HEK293 (cell line): ENCODE results near the gene CSF2.

Experiments
- CTCF ChIA-PET: fragments of 350-600 bp; formaldehyde crosslinking; extraction: SDS; loops from one replicate; lab custom pipeline; 2021; ENCODE audit warnings: antibody characterized with exemption; lab: Yijun Ruan, JAX
- POLR2A ChIA-PET: fragments of 300-600 bp; formaldehyde crosslinking; extraction: SDS; loops from one replicate; lab custom pipeline; 2020; ENCODE audit warnings: antibody characterized with exemption, inconsistent platforms; lab: Yijun Ruan, JAX
- H3K27ac ChIP-seq: fragments of 200-500 bp; sonication (Bioruptor generic); 2 replicates; pipeline ENCODE4 v1.5.1; 2014; ENCODE audit warnings: low read depth, low read length, control low read depth, inconsistent platforms; ENCODE audit errors: extremely low read depth
- H3K36me3 ChIP-seq, 2 experiments: fragments of 200-500 bp in 1 of 2; sonication (Bioruptor generic) in 1 of 2; 1 replicate in 1 of 2; 2 replicates in 1 of 2; pipeline ENCODE4 v1.5.1; 2014 to 2017; ENCODE audit warnings: inconsistent platforms in 2 of 2, low read length in 2 of 2; ENCODE audit not compliant: control insufficient read depth in 2 of 2, insufficient read depth in 1 of 2
- H3K4me1 ChIP-seq: fragments of 200-500 bp; sonication (Bioruptor generic); 2 replicates; pipeline ENCODE4 v1.5.1; 2014; ENCODE audit warnings: mild to moderate bottlenecking, low read length, inconsistent platforms; ENCODE audit not compliant: control insufficient read depth, insufficient read depth
- H3K4me3 ChIP-seq: 2 replicates; pipeline ENCODE4 v1.5.1; 2011; ENCODE audit warnings: low read depth, mild to moderate bottlenecking, control low read depth, low read length, moderate library complexity
- H3K9me3 ChIP-seq: fragments of 200-500 bp; sonication (Bioruptor generic); 2 replicates; pipeline ENCODE4 v1.5.1; 2014; ENCODE audit warnings: low read depth, low read length, inconsistent platforms; ENCODE audit not compliant: control insufficient read depth, insufficient read depth
- GLIS1 ChIP-seq: fragments of 450-650 bp; formaldehyde crosslinking; IDR thresholded peaks from 2 replicates; pipeline ENCODE4 v1.5.1; 2016; ENCODE audit warnings: missing biosample characterization, missing genetic modification characterization
- SP2 ChIP-seq: fragments of 450-650 bp; formaldehyde crosslinking; IDR thresholded peaks from 2 replicates; pipeline ENCODE4 v1.5.1; 2016; ENCODE audit warnings: missing biosample characterization, missing genetic modification characterization
- SP3 ChIP-seq: fragments of 450-650 bp; formaldehyde crosslinking; IDR thresholded peaks from 2 replicates; pipeline ENCODE4 v1.5.1; 2016; ENCODE audit warnings: missing biosample characterization, missing genetic modification characterization
- ZBTB8A ChIP-seq: fragments of 450-650 bp; formaldehyde crosslinking; IDR thresholded peaks from 2 replicates; pipeline ENCODE4 v1.5.1; 2016; ENCODE audit warnings: missing biosample characterization, missing genetic modification characterization
- ZFP37 ChIP-seq: fragments of 450-650 bp; formaldehyde crosslinking; IDR thresholded peaks from 2 replicates; pipeline ENCODE4 v1.5.1; 2016; ENCODE audit warnings: missing biosample characterization, missing genetic modification characterization
- ZFP41 ChIP-seq: fragments of 450-650 bp; formaldehyde crosslinking; IDR thresholded peaks from 2 replicates; pipeline ENCODE4 v1.5.1; 2016; ENCODE audit warnings: missing biosample characterization, missing genetic modification characterization, borderline replicate concordance
- ZNF140 ChIP-seq: fragments of 450-650 bp; formaldehyde crosslinking; IDR thresholded peaks from 2 replicates; pipeline ENCODE4 v1.5.1; 2016; ENCODE audit warnings: missing biosample characterization, missing genetic modification characterization
- ZNF2 ChIP-seq: fragments of 450-650 bp; formaldehyde crosslinking; IDR thresholded peaks from 2 replicates; pipeline ENCODE4 v1.5.1; 2016; ENCODE audit warnings: missing biosample characterization, missing genetic modification characterization
- ZNF202 ChIP-seq: fragments of 450-650 bp; formaldehyde crosslinking; IDR thresholded peaks from 2 replicates; pipeline ENCODE4 v1.5.1; 2016; ENCODE audit warnings: missing biosample characterization, missing genetic modification characterization, borderline replicate concordance
- ZNF335 ChIP-seq: fragments of 450-650 bp; formaldehyde crosslinking; conservative IDR thresholded peaks from 2 replicates; pipeline ENCODE4 v1.5.1; 2016; ENCODE audit warnings: missing biosample characterization, missing genetic modification characterization
- ZNF350 ChIP-seq: fragments of 450-650 bp; formaldehyde crosslinking; IDR thresholded peaks from 2 replicates; pipeline ENCODE4 v1.5.0; 2017; ENCODE audit warnings: missing biosample characterization, mild to moderate bottlenecking, missing genetic modification characterization
- ZNF354C ChIP-seq: fragments of 450-650 bp; formaldehyde crosslinking; IDR thresholded peaks from 2 replicates; pipeline ENCODE4 v1.5.1; 2016; ENCODE audit warnings: missing biosample characterization, missing genetic modification characterization, low read depth, borderline replicate concordance
- ZNF391 ChIP-seq: fragments of 450-650 bp; formaldehyde crosslinking; IDR thresholded peaks from 2 replicates; pipeline ENCODE4 v1.5.1; 2016; ENCODE audit warnings: low read depth, missing biosample characterization, missing genetic modification characterization, borderline replicate concordance
- ZNF473 ChIP-seq: fragments of 450-650 bp; formaldehyde crosslinking; IDR thresholded peaks from 2 replicates; pipeline ENCODE4 v1.5.1; 2017; ENCODE audit warnings: missing biosample characterization, missing genetic modification characterization
- ZNF549 ChIP-seq: fragments of 450-650 bp; IDR thresholded peaks from 2 replicates; pipeline ENCODE4 v1.5.1; 2018; ENCODE audit warnings: missing biosample characterization, missing genetic modification characterization, mild to moderate bottlenecking, inconsistent platforms, moderate library complexity
- ZNF560 ChIP-seq: fragments of 450-650 bp; formaldehyde crosslinking; IDR thresholded peaks from 2 replicates; pipeline ENCODE4 v1.5.1; 2017; ENCODE audit warnings: missing biosample characterization, missing genetic modification characterization, borderline replicate concordance
- ZNF561 ChIP-seq: fragments of 450-650 bp; IDR thresholded peaks from 2 replicates; pipeline ENCODE4 v1.5.1; 2018; ENCODE audit warnings: missing biosample characterization, missing genetic modification characterization, borderline replicate concordance
- ZNF624 ChIP-seq: fragments of 450-650 bp; formaldehyde crosslinking; IDR thresholded peaks from 2 replicates; pipeline ENCODE4 v1.5.1; 2017; ENCODE audit warnings: missing biosample characterization, missing genetic modification characterization
- ZNF629 ChIP-seq: fragments of 450-650 bp; formaldehyde crosslinking; IDR thresholded peaks from 2 replicates; pipeline ENCODE4 v1.5.1; 2017; ENCODE audit warnings: missing biosample characterization, missing genetic modification characterization
- ZNF654 ChIP-seq: fragments of 450-650 bp; formaldehyde crosslinking; IDR thresholded peaks from 2 replicates; pipeline ENCODE4 v1.5.1; 2016; ENCODE audit warnings: low read depth, missing biosample characterization, missing genetic modification characterization
- ZNF660 ChIP-seq: fragments of 450-650 bp; IDR thresholded peaks from 2 replicates; pipeline ENCODE4 v1.5.1; 2018; ENCODE audit warnings: missing biosample characterization, mild to moderate bottlenecking, missing genetic modification characterization
- ZNF677 ChIP-seq: fragments of 450-650 bp; IDR thresholded peaks from 2 replicates; pipeline ENCODE4 v1.5.0; 2018; ENCODE audit warnings: missing biosample characterization, mild to moderate bottlenecking, missing genetic modification characterization, moderate library complexity
- TF ChIP-seq, protein P1 (sequence below): fragments of 450-650 bp; formaldehyde crosslinking; IDR thresholded peaks from 2 replicates; pipeline ENCODE4 v1.5.1; 2016; ENCODE audit warnings: missing biosample characterization, missing genetic modification characterization, borderline replicate concordance
- TF ChIP-seq, protein P2 (sequence below): fragments of 450-650 bp; formaldehyde crosslinking; IDR thresholded peaks from 2 replicates; pipeline ENCODE4 v1.5.0; 2017; ENCODE audit warnings: missing biosample characterization, missing genetic modification characterization, borderline replicate concordance
- TF ChIP-seq, protein P3 (sequence below): fragments of 450-650 bp; formaldehyde crosslinking; IDR thresholded peaks from 2 replicates; pipeline ENCODE4 v1.5.1; 2016; ENCODE audit warnings: missing biosample characterization, missing genetic modification characterization
- TF ChIP-seq, protein P4 (sequence below): fragments of 450-650 bp; formaldehyde crosslinking; IDR thresholded peaks from 2 replicates; pipeline ENCODE4 v1.5.1; 2016; ENCODE audit warnings: missing biosample characterization, missing genetic modification characterization
- TF ChIP-seq, protein P5 (sequence below): fragments of 450-650 bp; formaldehyde crosslinking; IDR thresholded peaks from 2 replicates; pipeline ENCODE4 v1.5.1; 2016; ENCODE audit warnings: missing biosample characterization, missing genetic modification characterization

The CSF2 gene

DNA sequence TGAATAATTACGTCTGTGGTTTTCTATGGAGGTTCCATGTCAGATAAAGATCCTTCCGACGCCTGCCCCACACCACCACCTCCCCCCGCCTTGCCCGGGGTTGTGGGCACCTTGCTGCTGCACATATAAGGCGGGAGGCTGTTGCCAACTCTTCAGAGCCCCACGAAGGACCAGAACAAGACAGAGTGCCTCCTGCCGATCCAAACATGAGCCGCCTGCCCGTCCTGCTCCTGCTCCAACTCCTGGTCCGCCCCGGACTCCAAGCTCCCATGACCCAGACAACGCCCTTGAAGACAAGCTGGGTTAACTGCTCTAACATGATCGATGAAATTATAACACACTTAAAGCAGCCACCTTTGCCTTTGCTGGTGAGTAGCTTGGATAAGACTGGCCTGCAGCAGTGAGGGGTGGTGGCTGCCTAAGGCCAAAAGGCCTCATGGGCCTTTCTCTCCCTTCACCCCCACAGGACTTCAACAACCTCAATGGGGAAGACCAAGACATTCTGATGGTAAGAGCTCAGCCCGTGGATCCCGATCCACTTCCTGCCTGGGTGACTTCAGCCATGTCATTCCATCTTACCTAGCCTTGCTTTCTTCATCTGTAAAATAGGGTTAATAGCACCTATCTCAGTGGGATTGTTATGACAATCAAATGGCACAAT, 13.0 kb upstream of the CSF2 start, which contains the start of gene IL3:
TSS of gene IL3 (plus strand) at position 155 of the 661 bp plus-strand sequence. CDS start at position 207, 52 bp downstream.
- POLR2A ChIA-PET = no interaction called here
- Histone ChIP-seq H3K9me3 (no peaks in the 10 kb centered on the region), H3K36me3 (no peaks in the 10 kb centered on the region), H3K27ac (no peak within 1 kb of the TSS), H3K4me3 (no peak within 1 kb of the TSS), H3K4me1 (no peaks in the 10 kb centered on the region)
- CTCF ChIA-PET = interaction anchor here (0.6 to 5.0 kb wide), 6 partner anchors 120 to 638 kb away, joined by 3 to 42 read pairs (median 3); no protein-coding TSS in a partner anchor
- TF ChIP-seq, protein P1, sequence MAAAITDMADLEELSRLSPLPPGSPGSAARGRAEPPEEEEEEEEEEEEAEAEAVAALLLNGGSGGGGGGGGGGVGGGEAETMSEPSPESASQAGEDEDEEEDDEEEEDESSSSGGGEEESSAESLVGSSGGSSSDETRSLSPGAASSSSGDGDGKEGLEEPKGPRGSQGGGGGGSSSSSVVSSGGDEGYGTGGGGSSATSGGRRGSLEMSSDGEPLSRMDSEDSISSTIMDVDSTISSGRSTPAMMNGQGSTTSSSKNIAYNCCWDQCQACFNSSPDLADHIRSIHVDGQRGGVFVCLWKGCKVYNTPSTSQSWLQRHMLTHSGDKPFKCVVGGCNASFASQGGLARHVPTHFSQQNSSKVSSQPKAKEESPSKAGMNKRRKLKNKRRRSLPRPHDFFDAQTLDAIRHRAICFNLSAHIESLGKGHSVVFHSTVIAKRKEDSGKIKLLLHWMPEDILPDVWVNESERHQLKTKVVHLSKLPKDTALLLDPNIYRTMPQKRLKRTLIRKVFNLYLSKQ = no peak
- TF ChIP-seq, protein P2, sequence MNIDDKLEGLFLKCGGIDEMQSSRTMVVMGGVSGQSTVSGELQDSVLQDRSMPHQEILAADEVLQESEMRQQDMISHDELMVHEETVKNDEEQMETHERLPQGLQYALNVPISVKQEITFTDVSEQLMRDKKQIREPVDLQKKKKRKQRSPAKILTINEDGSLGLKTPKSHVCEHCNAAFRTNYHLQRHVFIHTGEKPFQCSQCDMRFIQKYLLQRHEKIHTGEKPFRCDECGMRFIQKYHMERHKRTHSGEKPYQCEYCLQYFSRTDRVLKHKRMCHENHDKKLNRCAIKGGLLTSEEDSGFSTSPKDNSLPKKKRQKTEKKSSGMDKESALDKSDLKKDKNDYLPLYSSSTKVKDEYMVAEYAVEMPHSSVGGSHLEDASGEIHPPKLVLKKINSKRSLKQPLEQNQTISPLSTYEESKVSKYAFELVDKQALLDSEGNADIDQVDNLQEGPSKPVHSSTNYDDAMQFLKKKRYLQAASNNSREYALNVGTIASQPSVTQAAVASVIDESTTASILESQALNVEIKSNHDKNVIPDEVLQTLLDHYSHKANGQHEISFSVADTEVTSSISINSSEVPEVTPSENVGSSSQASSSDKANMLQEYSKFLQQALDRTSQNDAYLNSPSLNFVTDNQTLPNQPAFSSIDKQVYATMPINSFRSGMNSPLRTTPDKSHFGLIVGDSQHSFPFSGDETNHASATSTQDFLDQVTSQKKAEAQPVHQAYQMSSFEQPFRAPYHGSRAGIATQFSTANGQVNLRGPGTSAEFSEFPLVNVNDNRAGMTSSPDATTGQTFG (tag by site-specific recombination) = no peak
- no peak for TF ChIP-seq ZNF202 (tag by site-specific recombination)
- TF ChIP-seq ZNF473 (tag by site-specific recombination) = no peak
- no peak for TF ChIP-seq ZNF549
- no peak for TF ChIP-seq ZNF335
- no peak for TF ChIP-seq ZNF660 (tag by site-specific recombination)
- TF ChIP-seq ZNF350 (tag by site-specific recombination) = no peak
- TF ChIP-seq ZFP41 (tag by site-specific recombination) = no peak
- TF ChIP-seq ZNF629 (tag by site-specific recombination) = no peak
- TF ChIP-seq ZNF140 (tag by site-specific recombination) = no peak
- no peak for TF ChIP-seq ZNF354C
- no peak for TF ChIP-seq ZNF677 (tag by site-specific recombination)
- TF ChIP-seq GLIS1 (tag by site-specific recombination) = no peak
- TF ChIP-seq ZNF624 (tag by site-specific recombination) = no peak
- TF ChIP-seq ZNF561 (tag by site-specific recombination) = no peak
- no peak for TF ChIP-seq ZNF560 (tag by site-specific recombination)
- TF ChIP-seq, protein P3, sequence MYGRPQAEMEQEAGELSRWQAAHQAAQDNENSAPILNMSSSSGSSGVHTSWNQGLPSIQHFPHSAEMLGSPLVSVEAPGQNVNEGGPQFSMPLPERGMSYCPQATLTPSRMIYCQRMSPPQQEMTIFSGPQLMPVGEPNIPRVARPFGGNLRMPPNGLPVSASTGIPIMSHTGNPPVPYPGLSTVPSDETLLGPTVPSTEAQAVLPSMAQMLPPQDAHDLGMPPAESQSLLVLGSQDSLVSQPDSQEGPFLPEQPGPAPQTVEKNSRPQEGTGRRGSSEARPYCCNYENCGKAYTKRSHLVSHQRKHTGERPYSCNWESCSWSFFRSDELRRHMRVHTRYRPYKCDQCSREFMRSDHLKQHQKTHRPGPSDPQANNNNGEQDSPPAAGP = no peak
- TF ChIP-seq SP2 (tag by site-specific recombination) = no peak

DNA sequence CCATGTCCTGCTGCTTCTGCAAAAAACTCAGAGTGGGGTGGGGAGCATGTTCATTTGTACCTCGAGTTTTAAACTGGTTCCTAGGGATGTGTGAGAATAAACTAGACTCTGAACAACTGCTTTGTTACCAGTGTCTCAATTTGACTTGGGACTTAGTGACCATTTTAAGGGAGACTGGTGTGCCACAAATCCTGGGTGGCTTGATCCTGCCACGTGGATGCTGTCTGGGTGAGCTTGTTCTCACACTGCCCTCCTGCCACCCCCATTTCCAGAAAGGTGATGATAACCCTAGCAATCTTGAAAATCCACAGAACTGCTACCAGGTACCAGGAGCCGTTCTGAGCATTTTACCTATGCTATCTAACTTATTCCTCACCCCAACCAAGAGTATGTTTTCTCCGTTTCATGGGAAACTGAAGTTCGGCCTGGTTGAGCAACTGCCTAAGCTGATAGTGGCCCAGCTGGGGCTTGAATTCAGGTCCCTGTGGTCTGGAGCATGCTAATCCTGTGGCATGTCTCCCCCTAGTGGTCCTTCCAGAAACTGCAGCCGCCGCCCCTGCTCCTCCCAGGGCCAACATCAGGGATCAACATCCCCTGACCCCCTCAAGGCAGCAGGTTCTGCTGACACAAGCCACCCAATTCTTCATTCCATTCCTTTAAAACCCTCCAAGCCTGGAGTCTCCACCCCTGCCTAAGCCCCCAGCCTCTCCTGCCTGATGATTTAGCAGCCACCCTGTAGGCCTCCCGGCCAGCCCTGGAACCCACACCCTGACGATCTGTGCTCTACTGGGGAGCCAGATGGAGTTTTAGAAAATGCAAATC, 10.3 kb upstream of the CSF2 start:
- Histone ChIP-seq H3K4me3 (no peak overlapping the region), H3K27ac (no peak overlapping the region), H3K36me3 (no peaks in the 10 kb centered on the region), H3K4me1 (no peaks in the 10 kb centered on the region), H3K9me3 (no peaks in the 10 kb centered on the region)
- ChIA-PET CTCF (interaction anchor here (0.5 to 5.0 kb wide), 39 partner anchors 9 to 645 kb away, joined by 3 to 42 read pairs (median 4); no protein-coding TSS in a partner anchor), POLR2A (no interaction called here)
- TF ChIP-seq ZNF654 (tag by site-specific recombination) (peak; percentile 76), SP3 (tag by site-specific recombination) (no peak), ZFP37 (tag by site-specific recombination) (0 out of 2 replicates have a peak, but pooled peaks have one; percentile 36), ZNF2 (tag by site-specific recombination) (0 out of 2 replicates have a peak, but pooled peaks have one; percentile 36), ZBTB8A (tag by site-specific recombination) (no peak), ZNF391 (tag by site-specific recombination) (no peak), ZNF335 (peak; percentile 45; the same call in 1 of the 2 replicates)
- TF ChIP-seq, protein P4, sequence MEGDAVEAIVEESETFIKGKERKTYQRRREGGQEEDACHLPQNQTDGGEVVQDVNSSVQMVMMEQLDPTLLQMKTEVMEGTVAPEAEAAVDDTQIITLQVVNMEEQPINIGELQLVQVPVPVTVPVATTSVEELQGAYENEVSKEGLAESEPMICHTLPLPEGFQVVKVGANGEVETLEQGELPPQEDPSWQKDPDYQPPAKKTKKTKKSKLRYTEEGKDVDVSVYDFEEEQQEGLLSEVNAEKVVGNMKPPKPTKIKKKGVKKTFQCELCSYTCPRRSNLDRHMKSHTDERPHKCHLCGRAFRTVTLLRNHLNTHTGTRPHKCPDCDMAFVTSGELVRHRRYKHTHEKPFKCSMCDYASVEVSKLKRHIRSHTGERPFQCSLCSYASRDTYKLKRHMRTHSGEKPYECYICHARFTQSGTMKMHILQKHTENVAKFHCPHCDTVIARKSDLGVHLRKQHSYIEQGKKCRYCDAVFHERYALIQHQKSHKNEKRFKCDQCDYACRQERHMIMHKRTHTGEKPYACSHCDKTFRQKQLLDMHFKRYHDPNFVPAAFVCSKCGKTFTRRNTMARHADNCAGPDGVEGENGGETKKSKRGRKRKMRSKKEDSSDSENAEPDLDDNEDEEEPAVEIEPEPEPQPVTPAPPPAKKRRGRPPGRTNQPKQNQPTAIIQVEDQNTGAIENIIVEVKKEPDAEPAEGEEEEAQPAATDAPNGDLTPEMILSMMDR (tag by site-specific recombination) = peak; percentile 88
- TF ChIP-seq, protein P5, sequence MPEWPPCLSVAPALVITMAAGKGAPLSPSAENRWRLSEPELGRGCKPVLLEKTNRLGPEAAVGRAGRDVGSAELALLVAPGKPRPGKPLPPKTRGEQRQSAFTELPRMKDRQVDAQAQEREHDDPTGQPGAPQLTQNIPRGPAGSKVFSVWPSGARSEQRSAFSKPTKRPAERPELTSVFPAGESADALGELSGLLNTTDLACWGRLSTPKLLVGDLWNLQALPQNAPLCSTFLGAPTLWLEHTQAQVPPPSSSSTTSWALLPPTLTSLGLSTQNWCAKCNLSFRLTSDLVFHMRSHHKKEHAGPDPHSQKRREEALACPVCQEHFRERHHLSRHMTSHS (tag by site-specific recombination) = no peak
